ENCODE data around the gene HSD11B1. TPM values are rescaled to one million over a fixed set of nuclear protein-coding genes. Genes with fewer than 3 reads are reported as not detected.

Gene HSD11B1
- total RNA-seq, 1 experiment from 2014 or later = not detected

Other genes starting within 250 kb of the HSD11B1 start
- 0.45 and 0.63 TPM in 2 replicates for gene CAMK1G, start 121.1 kb upstream of the HSD11B1 start, total RNA-seq (2014; rRNA removed; shearing (Covaris generic))
- gene LAMB3, start 52.4 kb upstream of the HSD11B1 start, total RNA-seq (2014; rRNA removed; shearing (Covaris generic)) = 0.45 and 1.0 TPM in 2 replicates
- gene G0S2, start 29.4 kb upstream of the HSD11B1 start, total RNA-seq (2014; rRNA removed; shearing (Covaris generic)) = 0.48 and 0.74 TPM in 2 replicates
- not detected in 2 replicates for gene TRAF3IP3, start 51.2 kb downstream of the HSD11B1 start, total RNA-seq (2014; rRNA removed; shearing (Covaris generic))
- gene C1orf74, start 79.7 kb downstream of the HSD11B1 start, total RNA-seq (2014; rRNA removed; shearing (Covaris generic)) = 5.9 and 6.1 TPM in 2 replicates
- 2.3 and 4.1 TPM in 2 replicates for gene IRF6, start 101.3 kb downstream of the HSD11B1 start, total RNA-seq (2014; rRNA removed; shearing (Covaris generic))
- 8.7 and 12.3 TPM in 2 replicates for gene UTP25, start 123.1 kb downstream of the HSD11B1 start, total RNA-seq (2014; rRNA removed; shearing (Covaris generic))
- 9.1 and 10.6 TPM in 2 replicates for gene SYT14, start 233.4 kb downstream of the HSD11B1 start, total RNA-seq (2014; rRNA removed; shearing (Covaris generic))